Stimulated activated CD8-positive, alpha-beta memory T cell treated with anti-CD3 and anti-CD28 coated beads, Interleukin-15, amount 100 ng/mL, for 48 hours (primary cell): Measurements from ENCODE around the gene SORL1-AS1.
A peak's percentile ranks its signal among the peaks of the same experiment; 100 is the strongest.

Experiments
- DNase-seq, 2 donors: peaks; one replicate each; pipeline ENCODE4 v3.0.0-alpha.2; 2020; ENCODE audit warnings: low read depth in 2 of 2

The SORL1-AS1 gene

GRCh38 chr11:121452609-121453150, at the start of gene SORL1-AS1:
Gene SORL1-AS1 (minus strand): TSS chr11:121452967.
- DNase-seq: peak in 1 of 2 donors; percentile 24

GRCh38 chr11:121500717-121501116, 48.0 kb upstream of the SORL1-AS1 start:
- no peak for DNase-seq

GRCh38 chr11:121500275-121500674, 47.5 kb upstream of the SORL1-AS1 start:
- DNase-seq: no peak

GRCh38 chr11:121499405-121499804, 46.6 kb upstream of the SORL1-AS1 start:
- DNase-seq: no peak

GRCh38 chr11:121497176-121497998, 44.6 kb upstream of the SORL1-AS1 start:
- no peak for DNase-seq

GRCh38 chr11:121494355-121495099, 41.8 kb upstream of the SORL1-AS1 start:
- peak; percentile 26 to 41 for DNase-seq

- DNase-seq: no peak
These were observed 37.1 kb upstream of the SORL1-AS1 start for GRCh38 chr11:121489823-121490222.

- DNase-seq: no peak
These were observed 35.9 kb upstream of the SORL1-AS1 start for GRCh38 chr11:121488641-121489040.

GRCh38 chr11:121488170-121488569, 35.4 kb upstream of the SORL1-AS1 start:
- DNase-seq: no peak

- no peak for DNase-seq
These were observed 34.4 kb upstream of the SORL1-AS1 start for GRCh38 chr11:121487191-121487590.

GRCh38 chr11:121486054-121486453, 33.3 kb upstream of the SORL1-AS1 start:
- no peak for DNase-seq

- no peak for DNase-seq
These were observed 32.4 kb upstream of the SORL1-AS1 start for GRCh38 chr11:121485216-121485615.

- DNase-seq: no peak
These were observed 31.2 kb upstream of the SORL1-AS1 start for GRCh38 chr11:121483805-121484480.

GRCh38 chr11:121482231-121483129, 29.7 kb upstream of the SORL1-AS1 start:
- peak; percentile 20 to 35 for DNase-seq

GRCh38 chr11:121481484-121482230, 28.9 kb upstream of the SORL1-AS1 start:
- peak; percentile 25 to 30 for DNase-seq

- DNase-seq: no peak
These were observed 27.0 kb upstream of the SORL1-AS1 start for GRCh38 chr11:121479698-121480238.

- DNase-seq: no peak
These were observed 26.3 kb upstream of the SORL1-AS1 start for GRCh38 chr11:121478895-121479697.

GRCh38 chr11:121478226-121478894, 25.6 kb upstream of the SORL1-AS1 start:
- no peak for DNase-seq
